ENCODE results near the gene VPS45. TPM values are rescaled to one million over a fixed set of nuclear protein-coding genes. Genes with fewer than 3 reads are reported as not detected.

VPS45 gene
- total RNA-seq, 1 donor from 2014 or later, result 41.5 TPM

DNA sequence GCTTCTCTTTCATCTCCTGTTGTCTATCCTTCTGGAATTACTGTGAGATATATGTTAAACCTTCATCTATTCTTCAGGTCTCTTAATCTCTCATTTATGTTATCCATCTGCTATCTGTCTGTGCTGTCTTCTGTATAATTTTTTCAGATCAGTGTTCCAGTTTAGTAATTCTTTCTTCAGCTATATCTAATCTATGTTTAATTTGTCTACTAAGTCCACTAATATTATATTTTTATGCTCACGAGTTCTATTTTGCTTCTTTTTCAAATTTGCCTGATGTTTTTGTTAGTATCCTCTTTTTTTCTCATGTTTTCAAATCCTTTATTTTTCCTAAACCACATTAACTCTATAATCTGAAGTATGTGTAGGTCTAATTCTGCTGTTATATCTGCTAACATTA is 47.5 kb downstream of the VPS45 start:
- Mint-ChIP-seq H3K27me3 (no peaks in the 10 kb centered on the region), H3K36me3 (peaks cover 28% of the 10 kb centered on the region), H3K4me3 (no peak overlapping the region), H3K4me1 (ENCODE audit: unreplicated experiment) (no peaks in the 10 kb centered on the region), H3K9me3 (peaks cover 11% of the 10 kb centered on the region), H3K27ac (no peak overlapping the region)
- TF ChIP-seq, protein P1, sequence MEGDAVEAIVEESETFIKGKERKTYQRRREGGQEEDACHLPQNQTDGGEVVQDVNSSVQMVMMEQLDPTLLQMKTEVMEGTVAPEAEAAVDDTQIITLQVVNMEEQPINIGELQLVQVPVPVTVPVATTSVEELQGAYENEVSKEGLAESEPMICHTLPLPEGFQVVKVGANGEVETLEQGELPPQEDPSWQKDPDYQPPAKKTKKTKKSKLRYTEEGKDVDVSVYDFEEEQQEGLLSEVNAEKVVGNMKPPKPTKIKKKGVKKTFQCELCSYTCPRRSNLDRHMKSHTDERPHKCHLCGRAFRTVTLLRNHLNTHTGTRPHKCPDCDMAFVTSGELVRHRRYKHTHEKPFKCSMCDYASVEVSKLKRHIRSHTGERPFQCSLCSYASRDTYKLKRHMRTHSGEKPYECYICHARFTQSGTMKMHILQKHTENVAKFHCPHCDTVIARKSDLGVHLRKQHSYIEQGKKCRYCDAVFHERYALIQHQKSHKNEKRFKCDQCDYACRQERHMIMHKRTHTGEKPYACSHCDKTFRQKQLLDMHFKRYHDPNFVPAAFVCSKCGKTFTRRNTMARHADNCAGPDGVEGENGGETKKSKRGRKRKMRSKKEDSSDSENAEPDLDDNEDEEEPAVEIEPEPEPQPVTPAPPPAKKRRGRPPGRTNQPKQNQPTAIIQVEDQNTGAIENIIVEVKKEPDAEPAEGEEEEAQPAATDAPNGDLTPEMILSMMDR (conservative IDR thresholded peaks at IDR 0.05), result no peak
- DNase-seq (ENCODE audit: extremely low spot score, unreplicated experiment), result no peak

DNA sequence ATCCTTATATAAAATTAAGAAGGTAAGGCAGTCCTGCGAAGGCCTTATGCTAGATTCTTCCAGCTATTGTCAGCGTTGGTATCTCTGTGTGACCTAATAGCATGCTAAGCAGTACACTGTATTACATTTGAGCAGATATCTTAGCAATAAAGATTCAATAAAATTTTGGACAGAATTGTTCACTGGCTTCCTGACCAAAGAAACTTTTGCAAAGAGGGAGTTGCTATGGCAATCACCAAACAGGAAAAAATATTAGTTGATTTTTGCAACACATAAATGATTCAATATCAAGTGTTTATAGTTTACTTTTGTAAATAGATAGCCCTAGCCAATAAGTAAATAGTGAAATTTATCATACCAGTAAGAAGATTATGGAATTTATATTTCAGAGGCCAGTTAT is 51.1 kb downstream of the VPS45 start:
- DNase-seq (ENCODE audit: extremely low spot score, unreplicated experiment), result no peak
- H3K36me3 Mint-ChIP-seq, result peaks cover 17% of the 10 kb centered on the region
- no peak overlapping the region for H3K27ac Mint-ChIP-seq
- H3K27me3 Mint-ChIP-seq, result no peaks in the 10 kb centered on the region
- no peak overlapping the region for H3K4me3 Mint-ChIP-seq
- no peaks in the 10 kb centered on the region for H3K4me1 Mint-ChIP-seq (ENCODE audit: unreplicated experiment)
- H3K9me3 Mint-ChIP-seq, result peaks cover 11% of the 10 kb centered on the region
- TF ChIP-seq, protein P1 (conservative IDR thresholded peaks at IDR 0.05), result no peak

DNA sequence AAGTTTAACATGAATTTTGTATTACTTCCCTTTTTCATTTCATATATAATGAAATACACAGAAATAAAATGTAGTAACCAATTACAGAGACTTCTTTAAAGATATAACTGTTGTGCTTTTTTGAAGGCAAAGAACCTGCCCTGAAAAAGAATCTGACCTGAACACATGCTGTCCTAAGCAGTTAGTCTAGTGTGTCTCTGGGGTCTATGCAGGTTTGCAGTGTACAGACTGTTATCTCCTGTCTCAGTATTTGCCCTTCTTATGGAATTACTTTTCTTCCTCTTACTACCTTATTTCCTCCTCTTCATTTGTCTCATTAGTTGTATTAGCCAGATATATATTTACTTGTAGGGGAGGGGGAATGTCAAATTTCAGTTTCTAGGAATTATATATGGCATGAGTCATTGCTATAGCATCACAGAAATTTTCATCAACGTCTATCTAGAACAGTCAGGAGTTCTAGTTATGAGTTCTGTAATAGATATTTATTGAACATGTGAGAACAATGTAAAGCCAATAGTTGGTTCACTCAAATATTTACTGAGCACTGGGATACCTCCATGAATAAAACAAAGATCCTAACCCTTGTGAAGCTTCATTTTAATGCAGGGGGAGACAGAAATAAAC is 53.8 kb downstream of the VPS45 start:
- no peak overlapping the region for H3K27ac Mint-ChIP-seq
- TF ChIP-seq, protein P1 (conservative IDR thresholded peaks at IDR 0.05), result no peak
- no peaks in the 10 kb centered on the region for H3K9me3 Mint-ChIP-seq
- no peak for DNase-seq (ENCODE audit: extremely low spot score, unreplicated experiment)
- H3K36me3 Mint-ChIP-seq, result peaks cover 5% of the 10 kb centered on the region
- no peaks in the 10 kb centered on the region for H3K27me3 Mint-ChIP-seq
- no peaks in the 10 kb centered on the region for H3K4me1 Mint-ChIP-seq (ENCODE audit: unreplicated experiment)
- H3K4me3 Mint-ChIP-seq, result no peak overlapping the region

DNA sequence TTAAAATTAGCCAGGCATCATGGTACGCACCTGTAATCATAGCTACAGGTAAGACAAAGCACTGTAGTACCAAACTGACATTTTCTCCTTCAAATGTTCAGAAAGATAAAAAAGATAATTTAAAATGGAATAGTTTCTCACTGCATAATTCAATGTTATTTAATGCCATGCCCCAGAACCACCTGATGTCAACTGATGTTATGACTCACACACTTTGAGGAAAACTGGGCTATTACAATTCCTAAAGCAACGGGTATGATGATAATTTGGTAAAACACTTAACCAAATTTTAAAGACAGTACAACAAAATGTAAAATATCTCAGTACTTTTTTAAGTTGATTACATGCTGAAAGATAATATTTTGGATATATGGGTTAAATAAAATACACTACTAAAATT is 59.2 kb downstream of the VPS45 start:
- Mint-ChIP-seq H3K27ac (no peak overlapping the region), H3K4me3 (no peak overlapping the region), H3K36me3 (no peaks in the 10 kb centered on the region), H3K27me3 (no peaks in the 10 kb centered on the region), H3K9me3 (no peaks in the 10 kb centered on the region), H3K4me1 (ENCODE audit: unreplicated experiment) (no peaks in the 10 kb centered on the region)
- TF ChIP-seq, protein P1 (conservative IDR thresholded peaks at IDR 0.05), result no peak
- DNase-seq (ENCODE audit: extremely low spot score, unreplicated experiment), result no peak

DNA sequence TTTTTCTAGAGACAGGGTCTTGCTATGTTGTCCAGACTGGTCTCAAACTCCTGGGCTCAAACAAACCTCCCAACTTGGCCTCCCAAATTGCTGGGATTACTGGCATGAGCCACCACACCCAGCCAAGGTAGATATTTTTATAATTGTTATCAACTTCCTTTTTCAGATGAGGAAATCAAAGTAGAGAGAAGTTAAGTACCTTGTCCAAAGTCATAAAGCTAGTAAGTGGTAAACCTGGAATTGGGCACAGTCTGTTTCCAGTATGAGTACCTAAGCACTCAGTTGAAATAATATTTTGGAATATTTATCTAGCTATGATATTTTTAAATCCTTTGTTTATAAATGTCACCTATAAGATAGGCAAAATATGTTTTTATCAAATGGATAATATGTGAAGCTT is 59.9 kb downstream of the VPS45 start:
- H3K27me3 Mint-ChIP-seq, result no peaks in the 10 kb centered on the region
- no peak for DNase-seq (ENCODE audit: extremely low spot score, unreplicated experiment)
- H3K9me3 Mint-ChIP-seq, result no peaks in the 10 kb centered on the region
- no peaks in the 10 kb centered on the region for H3K36me3 Mint-ChIP-seq
- TF ChIP-seq, protein P1 (conservative IDR thresholded peaks at IDR 0.05), result no peak
- H3K4me3 Mint-ChIP-seq, result no peak overlapping the region
- H3K27ac Mint-ChIP-seq, result no peak overlapping the region
- no peaks in the 10 kb centered on the region for H3K4me1 Mint-ChIP-seq (ENCODE audit: unreplicated experiment)

DNA sequence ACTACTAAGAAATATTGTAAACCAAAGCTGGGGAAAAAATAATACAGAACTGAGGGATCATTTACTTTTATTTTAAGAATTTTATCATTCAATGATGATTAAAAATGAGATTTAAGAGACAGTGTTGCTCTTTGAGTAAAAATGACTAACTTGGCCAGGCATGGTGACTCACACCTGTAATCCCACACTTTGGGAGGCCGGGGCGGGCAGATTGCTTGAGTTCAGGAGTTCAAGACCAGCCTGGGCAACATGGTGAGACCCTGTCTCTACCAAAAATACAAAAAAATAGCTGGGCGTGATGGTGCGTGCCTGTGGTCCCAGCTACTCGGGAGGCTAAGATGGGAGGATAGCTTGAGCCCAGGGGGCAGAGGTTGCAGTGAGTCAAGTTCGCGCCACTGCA is 60.3 kb downstream of the VPS45 start:
- H3K27ac Mint-ChIP-seq, result no peak overlapping the region
- TF ChIP-seq, protein P1 (conservative IDR thresholded peaks at IDR 0.05), result no peak
- H3K4me1 Mint-ChIP-seq (ENCODE audit: unreplicated experiment), result no peaks in the 10 kb centered on the region
- no peaks in the 10 kb centered on the region for H3K9me3 Mint-ChIP-seq
- no peaks in the 10 kb centered on the region for H3K36me3 Mint-ChIP-seq
- no peak for DNase-seq (ENCODE audit: extremely low spot score, unreplicated experiment)
- H3K4me3 Mint-ChIP-seq, result no peak overlapping the region
- no peaks in the 10 kb centered on the region for H3K27me3 Mint-ChIP-seq
